GM18502 (cell line): ENCODE results near the gene TRIM37.
"Not testable (repeated sequence)": the region's sequence is repeated elsewhere in the genome, so short reads cannot be mapped to it uniquely, and the experiment has no call there.

Experiments
- ATAC-seq: cut with Tn5 transposase; IDR thresholded peaks from one replicate; pipeline ENCODE4 v1.9.1; 2021; ENCODE audit warnings: mild to moderate bottlenecking; ENCODE audit not compliant: unreplicated experiment, poor library complexity

The TRIM37 gene

DNA sequence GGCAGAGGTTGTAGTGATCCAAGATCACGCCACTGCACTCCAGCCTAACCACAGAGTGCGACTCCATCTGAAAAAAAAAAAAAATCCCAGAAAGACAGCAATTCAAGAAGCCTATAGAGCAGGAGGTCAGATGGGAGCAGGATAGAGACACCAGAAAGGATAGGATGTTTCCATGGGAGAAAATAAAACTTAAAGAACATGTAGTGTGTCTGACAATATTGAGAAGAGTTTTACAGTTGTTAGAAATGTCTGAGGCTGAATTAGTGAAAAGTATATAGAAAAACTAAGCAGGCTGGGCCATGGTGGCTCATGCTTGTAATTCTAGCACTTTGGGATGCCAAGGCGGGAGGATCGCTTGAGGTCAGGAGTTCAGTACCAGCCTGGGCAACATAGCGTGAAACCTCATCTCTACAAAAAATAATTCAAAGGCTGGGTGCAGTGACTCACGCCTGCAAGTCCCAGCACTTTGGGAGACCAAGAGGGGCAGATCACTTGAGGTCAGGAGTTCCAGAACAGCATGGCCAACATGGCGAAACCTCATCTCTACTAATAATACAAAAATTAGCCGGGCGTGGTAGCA, 15.3 kb upstream of the TRIM37 start:
- ATAC-seq: no peak

DNA sequence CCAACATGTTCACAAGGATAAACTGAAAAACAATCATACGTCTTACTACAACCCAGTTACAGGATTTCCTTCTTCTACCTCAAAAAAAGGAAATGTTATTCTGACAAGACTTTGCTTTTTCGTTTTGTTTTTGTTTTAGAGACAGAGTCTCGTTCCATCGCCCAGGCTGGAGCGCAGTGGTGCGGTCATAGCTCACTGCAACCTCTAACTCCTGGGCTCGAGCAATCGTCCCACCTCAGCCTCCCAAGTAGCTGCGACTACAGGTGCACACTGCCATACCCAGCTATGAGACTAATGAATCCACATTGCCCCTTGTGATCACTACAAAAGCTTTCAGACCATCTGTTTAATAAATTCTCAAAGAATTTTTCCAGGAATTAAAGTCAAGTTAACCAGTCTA, 8.8 kb upstream of the TRIM37 start:
- no peak for ATAC-seq

DNA sequence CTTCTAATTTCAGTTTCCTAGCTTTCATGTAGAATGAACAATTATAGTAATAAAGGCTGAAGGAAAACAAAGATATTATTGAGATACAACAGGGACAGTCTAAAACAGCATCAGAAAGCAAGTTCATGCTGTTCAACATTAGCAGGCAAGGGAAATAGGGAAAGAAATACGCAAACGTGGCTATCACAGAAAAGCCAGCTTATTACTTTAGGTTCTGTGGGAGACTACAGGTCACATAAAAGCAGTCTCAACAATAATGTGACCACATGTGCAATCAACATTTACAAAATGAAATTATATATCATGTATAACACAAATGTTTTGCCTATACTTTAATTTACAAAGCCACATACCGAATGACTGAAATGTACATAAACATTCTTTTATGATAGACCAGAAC, 4.9 kb upstream of the TRIM37 start:
- ATAC-seq: no peak

DNA sequence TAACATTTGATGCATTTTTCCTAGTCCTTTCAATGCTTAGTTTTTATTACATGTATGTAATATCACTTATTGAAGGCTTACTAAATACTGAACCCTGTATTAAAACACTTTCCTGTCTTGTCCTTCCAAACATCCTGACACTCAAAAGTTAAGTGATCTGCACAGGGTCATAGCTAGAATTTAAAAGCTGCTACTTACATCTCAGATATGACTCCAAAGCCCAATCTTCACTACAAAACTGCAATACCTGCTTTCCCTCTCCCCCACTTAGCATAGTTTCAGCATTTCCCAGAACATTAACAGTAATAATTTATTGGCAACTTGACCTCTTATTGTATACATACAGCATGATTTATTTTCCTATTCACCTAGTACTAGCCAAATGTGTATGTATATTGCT, 4.3 kb upstream of the TRIM37 start:
- no peak for ATAC-seq

DNA sequence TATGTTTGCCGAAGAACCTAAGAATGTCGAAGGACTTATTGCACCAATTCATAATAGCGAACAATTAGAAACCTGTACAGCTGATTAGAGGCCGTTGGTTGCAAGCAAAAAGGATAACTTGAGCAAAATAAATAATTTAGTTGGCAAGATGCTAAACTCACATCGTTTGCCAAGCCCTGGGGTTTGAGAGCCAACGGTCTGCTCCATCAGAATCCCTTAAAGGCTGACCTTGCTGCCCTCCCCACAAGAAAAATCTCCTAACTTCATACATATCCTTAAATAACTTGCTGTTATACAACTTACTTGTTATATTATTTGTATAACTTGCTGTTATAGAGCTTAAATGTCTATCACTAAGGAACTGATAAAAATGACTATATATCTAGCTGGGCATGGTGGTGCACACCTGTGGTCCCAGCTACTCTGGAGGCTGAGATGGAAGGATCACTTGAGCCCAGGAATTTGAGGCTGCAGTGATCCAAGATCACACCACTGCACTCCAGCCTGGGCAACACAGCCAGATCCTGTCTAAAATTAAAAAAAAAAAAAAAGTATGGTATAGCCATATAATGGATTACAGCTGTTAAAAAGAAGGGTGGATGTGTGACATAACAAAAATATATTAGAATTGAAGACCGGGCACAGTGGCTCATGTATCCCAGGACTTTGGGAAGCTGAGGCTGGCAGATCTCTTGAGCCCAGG, 1.9 kb upstream of the TRIM37 start:
- ATAC-seq: no peak

DNA sequence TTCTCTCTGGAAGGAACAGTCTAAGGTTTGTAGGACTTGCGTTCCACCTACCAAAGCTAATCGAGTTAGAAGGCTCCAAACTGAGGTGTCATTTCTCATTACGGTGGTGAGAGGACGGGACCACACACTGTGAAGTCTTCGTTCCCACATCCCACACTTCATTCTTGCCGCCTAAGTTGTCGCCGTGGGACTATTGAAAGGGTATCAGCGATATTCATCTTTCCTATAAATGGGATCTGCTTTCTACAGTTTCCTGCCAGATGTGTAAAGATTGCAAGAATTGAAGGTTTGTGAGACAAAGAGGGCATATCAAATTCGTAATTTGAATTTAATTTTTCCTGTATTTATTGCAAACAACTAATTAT, 608 bp upstream of the TRIM37 start:
- ATAC-seq: no peak

DNA sequence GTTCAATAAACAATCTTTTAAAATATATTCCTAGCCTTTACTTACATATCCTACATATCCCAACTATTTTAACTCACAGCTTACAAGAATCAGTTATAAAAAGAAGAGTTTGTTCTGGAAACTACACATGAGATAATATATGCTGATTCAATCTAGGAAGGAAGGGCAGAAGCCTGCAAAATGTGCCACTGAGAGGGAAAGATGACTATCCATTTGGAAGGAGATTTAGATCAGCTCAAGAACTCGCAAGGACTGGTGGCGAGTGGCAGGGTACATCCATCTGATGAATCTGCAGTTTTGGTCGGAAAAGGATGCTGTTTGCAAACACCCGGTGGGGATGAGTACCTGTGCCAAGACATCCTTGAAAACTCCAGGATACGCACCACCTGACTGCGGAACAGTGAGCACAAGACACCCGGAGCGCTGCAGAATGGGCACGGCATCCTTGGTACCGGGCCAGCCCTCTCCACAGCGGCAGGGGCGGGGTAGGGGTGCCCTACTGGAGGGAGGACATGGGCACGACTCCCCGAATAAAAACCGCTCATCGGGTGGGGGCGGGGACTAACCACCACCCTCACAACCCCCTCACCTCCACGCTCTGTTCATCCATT, 723 bp downstream of the TRIM37 start:
- peak; percentile 23 for ATAC-seq

DNA sequence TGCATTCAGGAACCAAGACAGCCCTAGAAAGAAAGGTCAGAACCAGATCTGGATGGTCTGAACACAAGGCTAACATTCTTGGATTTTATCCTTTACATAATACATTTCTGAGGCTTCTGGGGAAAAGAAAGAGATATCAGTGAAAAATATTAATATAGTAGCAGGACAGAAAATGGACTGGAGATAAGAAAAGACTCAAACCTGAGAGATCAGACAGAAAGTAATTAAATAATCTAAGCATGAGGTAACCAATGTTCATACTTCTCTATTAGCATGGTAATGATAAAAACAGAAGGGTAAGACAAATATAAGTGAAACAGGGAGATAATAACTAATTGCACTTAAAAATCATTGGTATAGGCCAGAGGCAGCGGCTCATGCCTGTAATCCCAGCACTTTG, 5.5 kb downstream of the TRIM37 start:
- no peak for ATAC-seq

DNA sequence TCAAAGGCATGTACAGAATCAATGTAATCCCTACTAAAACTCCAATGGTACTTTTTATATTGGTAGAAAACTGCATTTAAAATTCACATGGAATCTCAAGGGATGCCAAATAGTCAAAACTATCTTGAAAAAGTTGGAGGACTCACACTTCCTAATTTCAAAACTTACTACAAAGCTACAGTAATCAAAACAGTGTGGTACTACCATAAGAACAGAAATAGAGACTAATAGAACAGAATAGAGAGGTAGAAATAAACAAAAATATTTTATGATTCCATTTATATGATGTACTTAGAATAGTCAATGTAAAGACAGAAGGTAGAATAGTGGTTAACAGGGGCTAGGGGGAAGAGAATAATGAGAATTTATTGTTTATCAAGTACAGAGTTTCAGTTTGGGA, 8.8 kb downstream of the TRIM37 start:
- ATAC-seq: no peak

DNA sequence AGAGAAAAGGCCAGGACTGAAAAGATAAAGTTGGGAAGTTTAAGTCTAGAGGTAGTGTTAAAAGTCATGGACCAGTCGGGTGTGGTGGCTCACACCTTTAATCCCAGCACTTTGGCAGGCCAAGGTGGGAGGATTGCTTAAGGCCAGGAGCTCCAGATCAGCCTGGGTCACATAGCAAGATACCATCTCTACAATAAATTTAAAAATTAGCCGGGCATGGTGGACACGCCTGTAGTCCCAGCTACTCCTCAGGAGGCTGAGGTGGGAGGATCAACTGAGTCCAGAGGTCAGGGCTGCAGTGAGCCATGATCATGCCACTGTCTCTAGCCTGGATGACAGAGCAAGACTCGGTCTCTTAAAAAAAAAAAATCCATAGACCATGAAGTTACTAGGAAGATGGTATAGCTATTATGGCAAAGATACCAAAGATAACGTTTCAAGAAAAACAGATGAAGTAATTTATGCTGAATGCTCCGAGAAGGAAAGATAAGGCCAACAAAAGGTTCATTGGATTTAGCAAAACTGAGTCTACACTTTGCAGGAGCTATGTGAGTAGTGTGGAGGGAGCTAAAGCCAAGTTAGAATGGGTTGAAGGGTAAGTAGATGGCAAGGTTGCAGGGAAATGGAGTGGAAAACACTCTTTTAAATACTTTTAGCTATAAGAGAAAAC, 11.7 kb downstream of the TRIM37 start:
- no peak for ATAC-seq

DNA sequence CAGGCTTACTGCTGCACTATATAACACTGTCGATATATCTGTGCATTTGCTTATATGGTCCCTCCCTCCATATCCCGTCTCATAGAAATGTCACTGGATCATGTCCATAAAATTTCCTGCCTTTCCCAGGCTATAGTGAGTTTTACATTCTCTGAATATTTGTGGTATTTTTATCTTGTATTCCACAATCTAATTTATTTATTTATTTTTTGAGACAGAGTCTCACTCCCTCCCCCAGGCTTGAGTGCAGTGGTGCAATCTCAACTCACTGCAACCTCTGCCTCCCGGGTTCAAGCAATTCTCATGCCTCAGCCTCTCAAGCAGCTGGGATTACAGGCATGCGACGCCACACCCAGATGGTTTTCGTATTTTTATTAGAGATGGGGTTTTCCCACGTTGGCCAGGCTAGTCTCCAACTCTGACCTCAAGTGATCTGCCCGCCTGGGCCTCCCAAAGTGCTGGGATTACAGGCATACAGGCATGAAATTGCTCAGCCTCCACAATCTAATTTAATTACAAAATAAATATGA, 12.9 kb downstream of the TRIM37 start:
- ATAC-seq: no peak

DNA sequence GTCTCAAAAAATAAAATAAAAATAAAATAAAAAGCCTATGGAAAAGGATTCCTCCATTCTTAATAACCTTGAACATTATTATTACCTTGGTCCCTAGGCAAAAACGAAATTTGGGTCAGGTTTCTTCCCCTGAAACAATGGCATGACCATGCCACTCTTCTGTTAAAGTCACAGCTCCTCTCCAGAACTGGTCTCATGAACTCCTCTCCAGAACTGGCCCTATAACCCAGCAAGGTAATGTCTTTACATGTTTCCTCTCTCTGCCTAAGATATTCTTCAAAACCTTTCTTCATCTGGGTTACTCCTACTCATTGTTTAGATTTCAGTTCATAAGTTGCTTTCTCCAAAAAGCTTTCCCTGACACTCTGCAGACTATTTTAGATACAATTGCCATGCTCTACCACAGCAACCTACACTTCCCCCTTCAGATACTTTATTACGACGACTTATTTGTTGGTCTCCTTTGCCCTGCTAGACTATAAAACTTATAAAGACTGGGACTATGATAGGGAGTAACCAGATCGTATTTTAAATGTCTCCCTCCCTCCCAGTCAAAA, 13.5 kb downstream of the TRIM37 start:
- no peak for ATAC-seq

DNA sequence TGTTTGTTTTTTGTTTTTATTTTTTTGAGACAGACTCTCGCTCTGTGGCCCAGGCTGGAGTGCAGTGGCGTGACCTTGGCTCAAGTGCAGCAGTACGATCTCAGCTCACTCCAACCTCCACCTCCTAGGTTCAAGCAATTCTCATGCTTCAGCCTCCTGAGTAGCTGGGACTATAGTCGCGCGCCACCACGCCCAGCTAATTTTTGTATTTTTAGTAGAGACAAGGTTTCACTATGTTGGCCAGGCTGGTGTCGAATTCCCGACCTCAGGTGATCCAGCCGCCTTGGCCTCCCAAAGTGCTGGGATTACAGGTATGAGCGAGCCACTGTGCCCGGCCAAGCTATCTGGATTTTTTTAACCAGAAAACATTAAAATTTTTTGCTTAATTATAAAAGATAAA, 16.1 kb downstream of the TRIM37 start:
- not testable (repeated sequence) for ATAC-seq

DNA sequence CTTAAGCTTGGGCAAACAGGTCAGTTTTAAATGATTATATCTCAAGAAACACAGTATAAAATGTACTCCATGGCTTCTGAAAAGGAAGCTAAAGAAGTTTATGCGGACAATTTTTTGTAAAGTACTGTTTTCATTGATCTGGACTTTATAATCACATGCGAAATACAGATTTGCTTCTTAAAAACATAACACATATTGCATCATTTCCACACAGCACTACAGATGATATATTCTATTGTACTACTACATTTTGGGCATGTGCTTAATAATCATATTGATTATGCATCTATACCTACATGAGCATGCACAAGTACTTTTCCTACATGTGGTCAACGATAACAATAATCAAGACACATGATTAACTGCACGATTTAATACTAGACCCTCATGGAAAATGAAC, 22.5 kb downstream of the TRIM37 start:
- ATAC-seq: no peak

DNA sequence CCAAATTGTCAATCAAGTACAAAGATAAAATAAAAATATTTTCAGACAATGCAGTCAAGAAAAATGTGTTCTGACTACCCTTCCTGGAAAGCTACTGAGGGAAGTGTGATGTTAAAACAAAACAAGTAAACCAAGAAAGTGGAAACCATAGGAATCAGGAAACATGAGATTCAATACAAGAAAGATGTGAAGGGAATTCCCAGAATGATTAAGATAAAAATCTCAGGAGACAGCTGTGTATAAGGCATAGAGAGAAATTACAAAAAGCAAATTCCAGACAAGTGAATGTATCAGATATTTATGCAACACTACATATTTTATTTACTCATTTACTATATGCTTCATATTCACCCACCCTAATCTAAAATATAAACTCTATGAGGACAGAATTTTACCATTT, 32.2 kb downstream of the TRIM37 start:
- ATAC-seq: no peak

DNA sequence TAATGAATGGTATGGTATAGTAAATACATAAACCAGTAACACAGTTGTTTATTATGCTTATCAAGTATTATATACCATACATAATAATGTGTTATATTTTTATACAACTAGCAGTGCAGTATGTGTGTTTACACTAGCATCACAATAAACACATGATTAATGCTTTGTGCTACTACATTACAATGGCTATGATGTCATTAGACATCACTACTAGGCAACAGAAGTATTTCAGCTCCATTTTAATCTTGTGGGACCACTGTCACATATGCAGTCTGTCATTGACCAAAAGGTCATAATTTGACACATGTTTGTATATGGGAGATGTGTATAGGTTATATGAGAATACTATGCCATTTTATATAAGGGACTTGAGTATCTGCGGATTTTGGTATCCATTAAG, 32.7 kb downstream of the TRIM37 start:
- no peak for ATAC-seq

DNA sequence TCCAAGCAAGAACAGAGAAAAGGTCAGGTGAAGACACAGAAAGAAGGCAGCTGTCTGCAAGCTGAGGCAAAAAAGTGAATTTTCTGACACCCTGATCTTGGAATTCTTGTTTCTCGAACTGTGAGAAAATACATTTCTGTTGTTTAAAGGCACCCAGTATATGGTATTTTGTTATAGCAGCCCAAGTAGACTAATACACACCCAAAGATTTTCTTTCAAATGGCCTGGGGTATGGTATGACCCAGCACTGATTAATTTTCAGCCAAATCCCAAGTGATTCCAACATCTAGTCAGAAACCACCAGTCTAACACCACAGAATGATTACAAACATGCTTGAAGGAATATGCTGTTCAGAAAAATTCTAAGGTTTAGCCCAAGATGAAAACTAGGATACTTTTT, 36.8 kb downstream of the TRIM37 start:
- ATAC-seq: no peak

DNA sequence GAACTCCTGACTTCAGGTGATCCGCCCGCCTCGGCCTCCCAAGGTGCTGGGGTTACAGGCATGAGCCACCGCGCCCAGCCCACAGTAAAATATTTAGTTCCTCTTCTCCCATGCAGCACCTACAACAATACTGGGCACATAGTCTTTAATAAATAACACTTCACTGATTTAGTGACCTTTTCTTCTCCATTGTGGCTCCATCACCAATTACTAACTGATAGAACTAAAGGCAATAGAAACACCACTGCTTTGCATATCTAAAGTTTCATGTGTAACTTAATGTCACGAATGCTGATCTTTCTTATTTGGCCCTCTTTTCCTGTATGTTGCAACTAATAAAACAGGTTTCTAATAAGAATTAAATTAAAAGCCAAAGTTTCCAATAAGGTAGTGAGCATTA, 38.9 kb downstream of the TRIM37 start:
- no peak for ATAC-seq

DNA sequence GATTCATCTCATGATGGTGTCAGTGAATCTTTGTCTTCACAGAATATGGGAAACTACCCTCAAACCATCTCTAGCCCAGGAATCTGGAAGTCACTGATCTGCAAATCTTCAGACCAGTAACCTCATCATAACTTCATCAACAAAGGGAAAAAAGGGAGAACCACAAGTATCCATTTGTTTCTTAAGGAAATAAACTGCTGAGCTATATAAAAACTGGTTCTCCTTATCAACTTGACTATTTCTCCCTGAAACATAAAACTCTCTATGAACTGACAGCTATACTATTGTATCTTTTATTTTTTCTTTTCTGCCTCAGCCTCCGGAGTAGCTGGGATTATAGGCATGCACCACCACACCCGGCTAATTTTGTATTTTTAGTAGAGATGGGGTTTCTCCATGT, 39.3 kb downstream of the TRIM37 start:
- no peak for ATAC-seq

DNA sequence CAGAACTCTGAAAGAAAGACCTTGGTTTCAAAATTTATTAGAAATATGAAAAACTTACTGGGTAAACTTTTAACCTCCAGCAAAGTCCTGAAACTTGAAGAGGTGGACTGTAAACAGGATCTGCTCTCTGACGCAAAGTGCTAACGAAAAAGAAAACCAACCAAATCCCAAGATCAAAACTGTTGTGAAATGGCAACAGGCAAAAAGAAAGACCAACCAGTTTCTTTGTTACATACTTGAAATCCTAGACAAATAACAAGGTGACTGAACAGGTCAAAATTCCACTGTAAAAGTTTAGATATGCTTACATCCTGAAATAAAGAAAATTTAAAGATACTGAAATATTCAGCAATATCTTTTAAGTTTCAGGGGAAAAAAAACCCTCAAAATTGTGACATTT, 44.2 kb downstream of the TRIM37 start:
- no peak for ATAC-seq

DNA sequence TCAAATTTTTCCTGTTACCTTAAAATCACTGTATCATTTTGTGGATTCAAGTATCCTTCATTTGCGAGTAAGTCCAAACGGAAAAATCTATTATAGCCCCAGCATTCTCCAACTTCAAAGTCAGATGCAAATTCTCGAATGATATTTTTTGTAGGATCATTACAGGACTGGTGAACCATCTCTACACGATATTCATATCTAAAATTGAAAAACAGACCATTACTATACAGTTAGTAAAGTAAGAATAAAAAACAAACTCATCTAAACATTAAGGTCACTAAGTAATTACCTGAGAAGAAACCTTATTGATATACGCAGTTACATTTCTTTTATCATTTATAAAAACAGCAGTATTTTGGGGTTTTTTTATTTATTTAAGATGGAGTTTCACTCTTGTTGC, 49.8 kb downstream of the TRIM37 start:
- no peak for ATAC-seq
